GM18498 (cell line): ENCODE data around the gene OR7G1.

Experiments
- ATAC-seq: cut with Tn5 transposase; IDR thresholded peaks from one replicate; pipeline ENCODE4 v1.9.1; 2021; ENCODE audit warnings: mild to moderate bottlenecking, moderate library complexity; ENCODE audit not compliant: unreplicated experiment

Gene OR7G1, protein sequence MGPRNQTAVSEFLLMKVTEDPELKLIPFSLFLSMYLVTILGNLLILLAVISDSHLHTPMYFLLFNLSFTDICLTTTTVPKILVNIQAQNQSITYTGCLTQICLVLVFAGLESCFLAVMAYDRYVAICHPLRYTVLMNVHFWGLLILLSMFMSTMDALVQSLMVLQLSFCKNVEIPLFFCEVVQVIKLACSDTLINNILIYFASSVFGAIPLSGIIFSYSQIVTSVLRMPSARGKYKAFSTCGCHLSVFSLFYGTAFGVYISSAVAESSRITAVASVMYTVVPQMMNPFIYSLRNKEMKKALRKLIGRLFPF

DNA sequence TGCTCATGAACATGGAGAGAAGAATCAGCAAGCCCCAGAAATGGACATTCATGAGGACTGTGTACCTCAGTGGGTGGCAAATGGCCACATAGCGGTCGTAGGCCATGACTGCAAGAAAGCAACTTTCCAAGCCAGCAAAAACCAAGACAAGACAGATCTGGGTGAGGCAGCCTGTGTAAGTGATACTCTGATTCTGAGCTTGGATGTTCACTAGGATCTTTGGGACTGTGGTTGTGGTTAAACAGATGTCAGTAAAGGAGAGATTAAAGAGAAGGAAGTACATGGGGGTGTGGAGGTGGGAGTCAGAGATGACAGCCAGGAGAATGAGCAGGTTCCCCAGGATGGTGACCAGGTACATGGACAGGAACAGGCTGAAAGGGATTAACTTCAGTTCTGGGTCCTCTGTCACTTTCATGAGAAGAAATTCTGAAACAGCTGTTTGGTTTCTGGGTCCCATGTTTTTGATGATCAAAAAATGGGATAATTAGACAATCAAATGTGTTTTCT lies at the start of gene OR7G1:
Gene OR7G1 (minus strand): TSS at position 457 of the 507 bp plus-strand sequence. CDS start 0 bp downstream, at position 457.
- ATAC-seq: no peak

DNA sequence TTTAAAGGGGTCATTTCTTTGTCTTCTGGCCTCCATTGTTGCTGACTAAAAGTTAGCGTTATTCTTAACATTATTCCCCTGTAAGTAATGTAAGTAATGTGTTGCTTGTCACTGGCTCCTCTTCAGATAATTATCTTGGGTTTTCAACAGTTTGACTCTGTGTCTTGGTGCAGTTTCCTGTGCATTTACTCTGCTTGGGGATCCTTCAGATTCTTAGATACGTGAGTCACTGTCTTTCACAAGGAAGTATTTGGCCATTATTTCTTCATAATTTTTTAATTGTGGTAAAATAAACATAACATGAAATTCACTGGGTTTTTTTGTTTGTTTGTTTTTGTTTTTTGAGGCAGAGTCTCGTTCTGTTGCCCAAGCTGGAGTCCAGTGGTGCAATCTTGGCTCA lies 49.7 kb upstream of the OR7G1 start:
- no peak for ATAC-seq

DNA sequence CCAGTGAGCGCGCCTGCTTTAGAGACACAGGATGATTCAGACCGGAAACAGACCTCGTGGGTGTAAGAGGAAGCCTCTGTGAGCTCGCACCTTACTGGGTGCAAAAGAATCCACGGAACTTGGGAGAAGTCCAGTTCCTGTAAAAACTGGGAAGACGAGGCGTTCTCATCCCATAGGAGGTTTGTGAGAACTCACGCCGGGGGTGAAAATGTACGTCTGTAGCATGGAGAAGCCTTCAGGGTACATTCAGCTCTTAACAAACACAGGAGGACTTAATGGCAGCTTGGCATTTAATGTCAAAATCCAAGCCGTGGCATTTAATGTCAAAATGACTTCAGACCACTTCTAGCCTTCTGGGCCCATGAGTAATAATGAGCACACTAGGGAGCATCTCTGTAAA lies 45.9 kb upstream of the OR7G1 start:
- ATAC-seq: no peak

DNA sequence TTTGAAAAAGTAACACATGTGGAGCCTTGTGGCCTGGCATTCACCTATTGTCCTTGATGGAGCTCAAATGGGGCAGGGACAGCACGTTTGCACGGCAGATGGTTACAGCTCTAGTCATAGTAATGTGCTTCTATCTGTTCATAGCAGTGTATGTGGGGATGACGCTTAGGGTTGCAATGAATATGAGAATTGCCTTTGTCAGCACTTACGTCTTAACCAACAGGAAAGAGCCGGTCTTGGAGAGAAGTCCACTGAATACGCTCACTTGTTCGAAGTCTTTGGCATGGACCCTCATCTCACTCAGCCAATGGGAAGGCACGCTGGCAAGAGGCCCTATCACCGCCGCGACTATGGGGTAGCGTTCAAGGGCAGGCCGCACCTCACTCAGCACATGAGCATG lies 44.3 kb upstream of the OR7G1 start:
- no peak for ATAC-seq

DNA sequence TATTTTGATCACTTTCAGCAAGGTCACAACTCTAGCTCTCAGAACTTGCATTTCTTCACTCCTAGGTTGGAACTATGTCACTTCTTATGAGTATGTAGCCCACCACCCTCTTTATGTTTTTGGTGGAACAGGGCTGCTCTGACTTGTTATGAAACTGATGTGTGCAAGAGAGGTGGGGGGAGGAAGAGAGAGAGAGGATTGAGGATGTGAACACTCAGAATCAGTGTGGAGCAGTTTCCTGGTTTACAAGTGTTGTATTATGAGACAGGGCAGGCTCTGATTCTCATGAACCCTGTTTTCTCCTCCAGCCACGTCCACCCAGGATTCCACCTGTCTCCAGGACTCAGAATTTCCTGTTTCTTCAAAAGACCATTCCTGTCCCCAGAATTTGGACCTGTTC lies 40.7 kb upstream of the OR7G1 start:
- no peak for ATAC-seq

DNA sequence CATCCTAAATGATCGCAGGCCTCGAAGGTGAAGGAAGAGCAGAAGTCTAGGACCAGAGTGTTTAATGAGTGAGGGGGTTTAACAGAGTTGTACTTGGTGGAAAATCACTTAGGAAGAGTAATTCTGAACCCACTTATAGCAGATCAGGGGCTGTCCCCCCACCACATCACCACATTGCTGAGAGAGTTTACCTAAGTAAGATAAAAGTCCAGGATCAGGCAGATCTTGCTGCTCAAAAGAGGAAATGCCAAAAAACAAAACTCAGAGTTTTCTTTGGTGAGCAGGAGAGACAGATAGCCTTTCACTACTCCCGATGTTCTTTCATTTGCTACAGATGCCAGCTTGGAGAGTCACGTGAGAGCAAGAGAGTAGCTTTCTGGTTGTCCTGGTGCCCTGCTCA lies 40.0 kb upstream of the OR7G1 start:
- ATAC-seq: no peak

DNA sequence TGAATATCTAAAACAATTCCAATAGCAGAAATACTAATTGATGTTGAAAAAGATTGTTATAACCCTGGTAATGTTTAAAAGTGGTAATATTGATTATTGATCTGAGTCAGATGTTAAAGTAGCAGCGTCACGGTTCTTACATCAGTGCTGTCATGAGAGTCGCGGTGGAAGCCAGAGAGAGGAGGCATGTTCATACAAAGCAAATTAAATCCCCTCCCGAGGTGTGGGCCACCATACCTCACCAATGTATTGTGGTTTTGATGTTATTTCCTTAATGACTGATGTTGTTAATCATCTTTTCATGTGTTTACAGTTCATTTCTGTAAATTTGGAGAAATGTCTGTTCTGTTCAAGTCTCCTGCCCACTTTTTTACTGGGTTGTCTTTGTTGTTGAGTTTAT lies 35.8 kb upstream of the OR7G1 start:
- ATAC-seq: no peak

DNA sequence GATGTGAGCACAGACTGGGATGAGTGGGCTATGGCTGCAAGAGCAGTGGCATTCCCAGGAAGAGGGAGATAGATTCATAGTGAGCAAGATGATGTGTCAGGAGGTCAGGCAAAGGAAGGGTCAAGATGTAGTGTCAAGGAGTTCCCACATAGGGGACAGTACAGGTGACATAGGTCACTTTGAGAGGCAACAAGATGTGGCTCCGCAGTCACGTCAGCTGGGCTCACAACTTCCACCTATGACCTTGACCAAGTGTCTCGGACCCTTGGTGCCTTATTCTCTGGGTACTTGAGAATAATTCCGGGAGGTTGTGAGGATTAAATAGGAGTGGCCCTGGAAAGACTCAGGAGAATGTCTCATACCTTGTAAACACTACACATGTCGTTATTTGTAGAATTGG lies 35.1 kb upstream of the OR7G1 start:
- ATAC-seq: no peak

DNA sequence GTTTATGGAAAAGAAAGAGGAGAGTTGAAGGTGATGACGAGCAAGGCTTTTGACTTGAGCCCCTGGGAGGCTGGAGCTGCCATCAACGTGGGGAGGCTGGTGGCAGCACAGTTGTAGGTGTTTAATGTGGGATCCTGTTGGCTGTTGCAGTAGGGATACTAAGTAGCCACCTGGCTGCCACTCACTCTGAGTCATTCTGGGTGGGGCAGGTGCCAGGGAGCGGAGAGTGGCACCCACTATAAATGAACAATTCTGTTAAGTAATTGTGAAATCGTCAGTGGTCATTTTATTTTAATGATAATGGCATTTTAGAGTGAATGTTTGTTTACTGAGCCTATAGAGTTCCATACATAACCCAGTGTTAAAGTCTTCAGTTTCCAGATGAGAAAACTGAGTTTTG lies 34.4 kb upstream of the OR7G1 start:
- ATAC-seq: no peak

DNA sequence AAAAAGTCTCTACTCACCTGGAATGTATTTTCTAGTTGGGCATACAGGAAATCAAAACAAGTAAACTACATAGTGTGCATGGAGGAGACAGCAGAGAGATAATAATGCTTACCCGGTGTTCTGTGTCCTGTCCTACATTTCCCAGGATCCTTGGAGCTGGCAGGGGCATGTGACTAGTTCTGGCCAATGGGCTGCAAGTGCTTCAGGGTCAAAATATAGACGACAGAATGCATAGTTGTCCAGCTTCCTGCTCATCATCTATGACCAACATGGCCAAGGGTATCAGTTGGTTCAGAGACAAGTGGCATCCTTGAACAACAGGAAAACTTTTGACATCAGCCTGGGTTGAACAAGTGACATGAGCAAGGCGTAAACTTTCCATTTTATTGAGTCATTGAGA lies 33.1 kb upstream of the OR7G1 start:
- no peak for ATAC-seq

DNA sequence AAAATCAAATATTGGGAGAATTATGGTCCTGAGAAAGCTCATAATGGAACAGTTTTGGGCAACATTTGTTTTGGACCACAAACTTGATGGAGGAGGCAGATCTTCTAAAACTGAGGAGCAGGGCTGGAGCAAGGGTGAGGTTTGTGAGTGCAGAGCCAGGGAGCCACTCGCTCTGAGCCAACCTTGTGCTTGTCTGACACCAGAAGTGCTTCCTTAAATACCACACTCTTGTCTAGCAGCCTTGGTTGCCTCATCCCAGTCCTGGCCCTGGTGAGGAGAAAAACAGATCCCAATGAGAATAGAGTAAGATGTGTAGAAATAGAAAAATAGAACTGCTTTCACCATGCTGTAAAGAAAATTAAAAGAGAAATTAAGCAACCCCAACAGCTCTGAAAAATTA lies 31.3 kb upstream of the OR7G1 start:
- no peak for ATAC-seq

DNA sequence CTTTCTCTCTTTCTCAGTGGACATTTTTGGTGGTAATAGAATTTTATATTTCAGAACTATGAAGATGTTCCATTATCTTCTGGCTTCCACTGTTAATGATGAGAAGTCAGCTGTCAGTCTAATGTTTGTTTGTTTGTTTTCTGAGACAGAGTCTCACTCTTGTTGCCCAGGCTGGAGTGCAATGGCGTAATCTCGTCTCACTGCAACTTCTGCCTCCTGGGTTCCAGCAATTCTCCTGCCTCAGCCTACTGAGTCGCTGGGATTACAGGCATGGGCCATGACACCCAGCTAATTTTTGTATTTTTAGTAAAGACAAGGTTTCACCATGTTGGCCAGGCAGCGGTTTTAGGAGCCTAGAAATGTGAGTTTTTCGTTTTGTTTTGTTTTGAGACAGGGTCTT lies 29.4 kb upstream of the OR7G1 start:
- no peak for ATAC-seq

DNA sequence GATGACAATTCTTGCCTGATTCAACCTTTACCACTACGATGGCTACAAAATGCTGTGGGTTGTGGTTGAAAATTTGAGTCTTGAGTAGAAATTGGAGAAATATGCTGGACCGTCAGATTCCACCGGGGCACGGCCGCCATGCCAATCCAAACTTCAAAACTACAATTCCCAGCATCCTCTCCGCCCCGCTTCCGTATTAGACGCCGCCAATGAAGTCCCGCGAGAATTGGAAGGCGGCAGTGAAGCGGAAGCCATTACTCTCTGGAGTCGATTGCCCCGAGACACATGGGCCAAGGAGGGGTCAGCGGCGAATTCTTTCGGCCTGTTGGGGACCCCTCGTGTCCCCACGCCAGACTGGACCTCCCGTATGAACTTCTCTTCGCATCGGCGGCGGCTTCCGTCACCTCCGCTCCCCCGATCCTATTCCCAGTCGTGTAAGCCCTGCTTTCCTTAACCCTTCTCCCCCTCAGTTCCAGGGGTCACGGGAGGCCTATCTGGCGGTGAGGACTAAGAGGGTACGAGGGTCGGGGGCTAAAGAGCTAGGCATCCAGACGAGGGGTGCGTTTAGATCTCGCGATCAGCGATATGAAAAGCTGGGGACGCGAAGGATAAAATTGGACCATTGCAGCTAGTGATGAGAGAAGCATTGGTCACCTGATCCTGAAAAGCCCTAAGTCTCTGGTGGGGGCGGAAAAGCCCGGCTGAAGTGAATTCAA lies 24.8 kb upstream of the OR7G1 start, which contains the start of gene ZNF317:
Gene ZNF317 (plus strand): TSS at position 239 of the 716 bp plus-strand sequence. CDS start 15,620 bp downstream, outside the sequence.
- ATAC-seq: peak; percentile 95

DNA sequence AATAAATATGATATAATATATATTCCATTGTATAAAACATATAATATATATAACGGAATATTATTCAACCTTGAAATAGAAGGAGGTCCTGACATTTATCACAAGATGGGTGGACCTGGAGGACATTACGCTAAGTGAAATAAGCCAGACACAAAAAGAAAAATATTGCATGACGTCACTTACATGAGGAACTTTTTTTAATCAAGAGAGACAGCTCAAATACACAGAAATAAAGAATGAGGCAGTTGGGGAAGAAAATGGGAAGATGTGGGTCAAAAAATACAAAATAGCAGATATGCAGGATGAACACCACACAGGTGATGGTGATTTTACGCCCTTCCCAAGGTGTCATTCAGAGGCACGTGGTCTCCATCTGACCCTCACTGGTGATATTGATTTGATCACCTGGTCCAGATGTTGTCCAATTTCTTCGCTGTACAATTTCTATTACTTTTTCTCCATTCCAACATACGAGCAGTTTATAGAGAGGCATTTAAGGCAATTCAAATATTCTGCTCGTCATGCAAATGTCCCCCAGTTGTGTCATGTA lies 24.1 kb upstream of the OR7G1 start:
- ATAC-seq: peak; percentile 19

DNA sequence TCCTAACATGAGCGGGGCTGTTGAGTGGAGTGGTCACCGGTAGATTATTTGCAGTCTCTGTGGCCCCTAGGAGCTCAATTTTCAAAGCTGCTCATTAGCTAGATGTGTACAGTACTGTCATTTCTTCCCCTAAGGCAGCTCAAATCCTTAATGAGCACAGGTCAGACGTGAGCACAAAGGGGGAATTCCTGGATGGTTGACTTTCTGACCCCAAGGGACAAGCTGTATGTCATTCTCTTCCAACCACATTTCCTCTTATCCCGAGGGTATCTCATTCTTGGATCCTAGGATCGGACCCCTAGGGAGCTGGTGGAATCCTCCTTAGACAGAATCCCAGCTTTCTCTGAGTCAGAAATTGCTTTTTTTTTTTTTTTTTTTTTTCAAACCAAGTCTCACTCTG lies 16.9 kb upstream of the OR7G1 start:
- ATAC-seq: no peak

DNA sequence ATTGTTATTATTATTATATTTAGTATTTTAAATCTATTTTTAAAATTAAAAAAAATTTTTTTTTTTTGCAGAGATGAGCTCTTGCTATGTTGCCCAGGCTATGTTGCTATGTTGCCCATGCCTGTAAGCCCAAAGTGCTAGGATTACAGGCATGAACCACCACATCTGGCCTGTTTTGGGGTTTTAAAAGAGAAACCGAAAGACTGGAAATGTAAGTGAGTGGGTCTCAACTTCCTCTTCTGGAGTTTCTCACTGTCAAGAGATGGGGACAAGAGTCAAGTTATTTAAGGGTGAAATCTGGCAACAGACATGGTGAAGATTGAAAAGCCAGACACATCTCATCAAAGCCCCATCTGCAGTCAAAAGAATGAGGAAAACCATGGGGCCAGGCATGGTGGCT lies 15.4 kb upstream of the OR7G1 start:
- ATAC-seq: no peak

DNA sequence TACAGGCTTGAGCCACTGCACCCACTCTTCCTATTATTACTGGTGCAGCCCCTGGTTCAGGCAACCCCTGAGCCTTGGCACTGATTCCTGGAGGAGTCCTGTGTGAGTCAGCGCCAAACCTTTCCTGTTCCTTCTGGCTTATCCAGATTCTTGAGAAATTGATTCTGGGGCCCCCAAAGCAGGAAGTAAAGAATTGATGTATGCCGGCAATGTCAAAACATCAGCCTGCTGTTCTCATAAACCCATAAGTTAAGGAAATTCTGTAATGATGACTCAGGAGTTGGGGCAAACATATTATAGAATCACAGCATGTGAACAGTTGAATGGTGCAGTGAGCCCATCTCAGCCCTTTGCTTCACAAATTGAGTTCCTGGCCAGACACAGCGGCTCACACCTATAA lies 12.6 kb upstream of the OR7G1 start:
- no peak for ATAC-seq

DNA sequence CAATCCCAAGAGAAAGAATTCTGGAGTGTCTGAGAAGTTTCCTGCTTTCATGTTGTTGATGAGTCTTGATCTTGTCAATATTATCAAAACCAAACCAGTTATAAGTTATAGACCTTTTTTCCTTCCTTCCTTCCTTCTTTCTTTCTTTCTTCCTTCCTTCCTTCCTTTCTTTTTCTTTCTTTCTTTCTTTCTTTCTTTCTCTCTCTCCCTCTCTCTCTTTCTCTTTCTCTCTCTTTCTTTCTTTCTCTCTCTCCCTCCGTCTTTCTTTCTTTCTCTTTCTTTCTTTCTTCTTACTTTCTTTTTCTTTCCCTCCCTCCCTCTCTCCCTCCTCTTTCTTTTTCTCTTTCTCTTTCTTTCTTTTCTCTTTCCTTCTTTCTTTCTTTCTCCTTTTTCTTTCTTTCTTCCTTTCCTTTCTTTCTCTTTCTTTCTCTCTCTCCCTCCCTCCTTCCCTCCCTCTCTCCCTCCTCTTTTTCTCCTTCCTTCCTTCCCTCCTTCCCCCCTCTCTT lies 11.4 kb upstream of the OR7G1 start, which contains the start of gene OR7G3:
Gene OR7G3 (minus strand): TSS at position 51 of the 506 bp plus-strand sequence. CDS start 0 bp downstream, at position 51.
- no peak for ATAC-seq

DNA sequence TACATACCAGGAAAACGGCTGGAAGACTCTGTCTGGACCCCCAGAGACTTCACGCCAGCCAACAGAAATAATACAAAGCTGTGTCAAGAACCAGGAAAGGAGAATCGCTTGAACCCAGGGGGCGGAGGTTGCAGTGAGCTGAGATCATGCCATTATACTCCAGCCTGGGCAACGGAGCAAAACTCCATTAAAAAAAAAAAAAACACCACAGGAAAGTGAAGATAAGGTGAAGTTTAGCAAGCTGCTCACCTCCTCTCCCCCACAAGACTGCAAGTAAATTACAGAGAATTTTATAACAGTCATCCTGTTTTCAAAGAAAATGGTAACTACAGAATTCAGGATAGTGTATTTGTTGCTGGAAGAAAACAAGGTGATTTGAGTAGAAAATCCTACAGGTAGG lies 984 bp upstream of the OR7G1 start:
- ATAC-seq: no peak

DNA sequence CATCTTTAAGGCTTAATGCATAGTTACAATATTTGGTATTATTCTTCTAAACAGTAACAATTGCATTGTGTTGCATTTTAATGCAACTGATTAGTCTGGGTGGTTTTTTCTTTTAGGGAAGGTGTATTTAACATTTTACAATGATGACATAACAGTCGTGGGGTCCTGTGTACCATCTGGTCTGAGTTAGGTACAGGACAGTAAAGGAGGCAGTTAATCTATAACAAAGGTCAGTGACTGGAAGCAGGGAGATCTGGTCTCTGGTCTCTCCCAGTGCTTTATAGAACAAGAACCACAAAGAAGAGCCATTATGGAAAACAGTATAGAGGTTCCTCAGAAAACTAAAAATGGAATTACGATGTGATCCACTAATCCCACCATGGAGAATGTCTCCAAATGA lies 5.6 kb downstream of the OR7G1 start:
- no peak for ATAC-seq

DNA sequence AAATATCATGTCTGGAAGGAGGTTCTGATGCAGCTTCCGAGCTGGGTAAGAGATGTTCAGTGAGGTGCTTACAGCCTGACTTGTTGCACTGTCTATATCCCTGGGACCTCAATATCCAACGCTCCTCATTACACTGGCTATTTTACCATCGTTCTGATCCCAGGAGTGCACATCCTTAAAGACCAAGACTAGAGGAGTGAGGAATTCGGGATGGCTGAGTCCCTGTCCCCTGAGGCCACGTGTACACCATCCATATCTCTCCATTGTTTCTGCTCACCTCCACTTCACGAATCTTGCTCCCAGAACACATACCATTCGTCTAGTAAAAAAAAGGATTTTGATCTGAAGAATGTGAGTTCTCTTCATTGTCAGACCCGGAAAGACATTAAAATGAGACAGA lies 8.2 kb downstream of the OR7G1 start, which contains the start of gene OR7G2:
Gene OR7G2 (minus strand): TSS at position 101 of the 400 bp plus-strand sequence. CDS start 4,232 bp downstream, outside the sequence.
- no peak for ATAC-seq
